ENCODE measurements around the gene CD4. TPM values are rescaled to one million over a fixed set of nuclear protein-coding genes. Genes with fewer than 3 reads are reported as not detected.

Gene CD4
- total RNA-seq, 1 experiment from 2014 or later, result not detected

- intact Hi-C loops (cut with micrococcal nuclease; ENCODE audit: unreplicated experiment), result no loop called here
- CTCF ChIA-PET, result interaction anchor here (0.8 kb wide), 1 partner anchor 14 kb away, joined by 3 read pairs; no protein-coding TSS in a partner anchor
- Mint-ChIP-seq H3K4me1 (ENCODE audit: low read depth, unreplicated experiment) (peaks cover 40% of the 10 kb centered on the region), H3K27me3 (ENCODE audit: unreplicated experiment) (peaks cover 41% of the 10 kb centered on the region), H3K27ac (ENCODE audit: unreplicated experiment) (peak overlapping the region; percentile 84), H3K9me3 (ENCODE audit: low read depth, unreplicated experiment) (peaks cover 2% of the 10 kb centered on the region), H3K36me3 (ENCODE audit: insufficient read depth, unreplicated experiment) (peaks cover 44% of the 10 kb centered on the region), H3K4me3 (ENCODE audit: low read depth, unreplicated experiment) (peak overlapping the region; percentile 81)
- TF ChIP-seq, protein P1, sequence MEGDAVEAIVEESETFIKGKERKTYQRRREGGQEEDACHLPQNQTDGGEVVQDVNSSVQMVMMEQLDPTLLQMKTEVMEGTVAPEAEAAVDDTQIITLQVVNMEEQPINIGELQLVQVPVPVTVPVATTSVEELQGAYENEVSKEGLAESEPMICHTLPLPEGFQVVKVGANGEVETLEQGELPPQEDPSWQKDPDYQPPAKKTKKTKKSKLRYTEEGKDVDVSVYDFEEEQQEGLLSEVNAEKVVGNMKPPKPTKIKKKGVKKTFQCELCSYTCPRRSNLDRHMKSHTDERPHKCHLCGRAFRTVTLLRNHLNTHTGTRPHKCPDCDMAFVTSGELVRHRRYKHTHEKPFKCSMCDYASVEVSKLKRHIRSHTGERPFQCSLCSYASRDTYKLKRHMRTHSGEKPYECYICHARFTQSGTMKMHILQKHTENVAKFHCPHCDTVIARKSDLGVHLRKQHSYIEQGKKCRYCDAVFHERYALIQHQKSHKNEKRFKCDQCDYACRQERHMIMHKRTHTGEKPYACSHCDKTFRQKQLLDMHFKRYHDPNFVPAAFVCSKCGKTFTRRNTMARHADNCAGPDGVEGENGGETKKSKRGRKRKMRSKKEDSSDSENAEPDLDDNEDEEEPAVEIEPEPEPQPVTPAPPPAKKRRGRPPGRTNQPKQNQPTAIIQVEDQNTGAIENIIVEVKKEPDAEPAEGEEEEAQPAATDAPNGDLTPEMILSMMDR (IDR thresholded peaks at IDR 0.05; ENCODE audit: unreplicated experiment), result no peak
- DNase-seq, result peak; percentile 85
- BruUV-seq (replicated peaks), result no TSS peak
Observed at GRCh38 chr12:6764011-6764828, 25.1 kb upstream of the CD4 start.

DNA sequence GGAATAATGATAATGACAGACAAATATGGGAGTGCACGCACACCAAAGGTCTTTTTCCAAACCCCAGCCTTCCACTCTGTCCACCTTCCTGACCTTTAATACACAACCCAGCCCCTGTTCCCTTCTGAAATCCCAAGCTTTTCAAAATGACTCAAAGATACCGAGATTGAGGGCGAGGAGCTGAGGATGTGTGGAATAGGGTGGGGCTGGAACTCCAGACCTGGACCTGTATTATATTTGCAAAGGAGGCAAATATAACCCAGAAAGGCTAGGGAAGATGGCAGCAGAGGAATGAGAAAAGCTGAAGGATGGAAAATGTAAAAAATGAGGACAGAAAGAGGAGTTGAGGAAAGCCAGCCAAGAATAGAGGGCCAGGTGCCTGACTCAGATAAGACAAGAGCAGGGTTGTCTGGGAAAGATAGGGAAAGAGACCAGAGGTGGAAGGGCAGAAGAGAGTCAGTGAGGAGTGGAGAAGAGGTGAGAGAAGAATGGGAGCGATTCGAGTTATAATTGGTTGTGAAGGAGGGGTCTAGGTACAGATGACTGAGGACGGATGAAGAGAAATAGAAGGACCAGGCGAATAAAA is 24.2 kb upstream of the CD4 start:
- DNase-seq, result no peak
- peak overlapping the region; percentile 34 for H3K27ac Mint-ChIP-seq (ENCODE audit: unreplicated experiment)
- intact Hi-C loops (cut with micrococcal nuclease; ENCODE audit: unreplicated experiment), result no loop called here
- peaks cover 40% of the 10 kb centered on the region for H3K4me1 Mint-ChIP-seq (ENCODE audit: low read depth, unreplicated experiment)
- peaks cover 2% of the 10 kb centered on the region for H3K9me3 Mint-ChIP-seq (ENCODE audit: low read depth, unreplicated experiment)
- CTCF ChIA-PET, result interaction anchor here (1.5 to 2.5 kb wide), 3 partner anchors 12 to 87 kb away, joined by 4 to 24 read pairs (median 8); partner anchors contain the start of genes MLF2 and USP5
- TF ChIP-seq, protein P1 (IDR thresholded peaks at IDR 0.05; ENCODE audit: unreplicated experiment), result no peak
- peaks cover 31% of the 10 kb centered on the region for H3K27me3 Mint-ChIP-seq (ENCODE audit: unreplicated experiment)
- H3K36me3 Mint-ChIP-seq (ENCODE audit: insufficient read depth, unreplicated experiment), result peaks cover 50% of the 10 kb centered on the region
- H3K4me3 Mint-ChIP-seq (ENCODE audit: low read depth, unreplicated experiment), result peak overlapping the region; percentile 81
- BruUV-seq (replicated peaks), result no TSS peak

- peaks cover 50% of the 10 kb centered on the region for H3K36me3 Mint-ChIP-seq (ENCODE audit: insufficient read depth, unreplicated experiment)
- peak within 1 kb of the TSS; percentile 80 for H3K27ac Mint-ChIP-seq (ENCODE audit: unreplicated experiment)
- H3K4me3 Mint-ChIP-seq (ENCODE audit: low read depth, unreplicated experiment), result peak within 1 kb of the TSS; percentile 81
- BruUV-seq (replicated peaks), result no TSS peak
- H3K9me3 Mint-ChIP-seq (ENCODE audit: low read depth, unreplicated experiment), result peaks cover 2% of the 10 kb centered on the region
- intact Hi-C loops (cut with micrococcal nuclease; ENCODE audit: unreplicated experiment), result no loop called here
- peaks cover 40% of the 10 kb centered on the region for H3K4me1 Mint-ChIP-seq (ENCODE audit: low read depth, unreplicated experiment)
- peaks cover 29% of the 10 kb centered on the region for H3K27me3 Mint-ChIP-seq (ENCODE audit: unreplicated experiment)
- DNase-seq, result peak; percentile 67
- TF ChIP-seq, protein P1 (IDR thresholded peaks at IDR 0.05; ENCODE audit: unreplicated experiment), result no peak
- CTCF ChIA-PET, result interaction anchor here (0.5 to 2.5 kb wide), 10 partner anchors 13 to 158 kb away, joined by 3 to 24 read pairs (median 4); partner anchors contain the start of genes COPS7A, MLF2, P3H3 and USP5
Observed at GRCh38 chr12:6765634-6766581, 23.4 kb upstream of the CD4 start, which contains the start of gene PTMS. Gene PTMS, plus strand, starts transcription at chr12:6766363. Its CDS starts 343 bp downstream, at chr12:6766706.

Measured in Calu3 (cell line).